ENCODE measurements around the gene FBXL4. TPM values are rescaled to one million over a fixed set of nuclear protein-coding genes. Genes with fewer than 3 reads are reported as not detected.

FBXL4 gene
- 30.0 TPM for total RNA-seq

DNA sequence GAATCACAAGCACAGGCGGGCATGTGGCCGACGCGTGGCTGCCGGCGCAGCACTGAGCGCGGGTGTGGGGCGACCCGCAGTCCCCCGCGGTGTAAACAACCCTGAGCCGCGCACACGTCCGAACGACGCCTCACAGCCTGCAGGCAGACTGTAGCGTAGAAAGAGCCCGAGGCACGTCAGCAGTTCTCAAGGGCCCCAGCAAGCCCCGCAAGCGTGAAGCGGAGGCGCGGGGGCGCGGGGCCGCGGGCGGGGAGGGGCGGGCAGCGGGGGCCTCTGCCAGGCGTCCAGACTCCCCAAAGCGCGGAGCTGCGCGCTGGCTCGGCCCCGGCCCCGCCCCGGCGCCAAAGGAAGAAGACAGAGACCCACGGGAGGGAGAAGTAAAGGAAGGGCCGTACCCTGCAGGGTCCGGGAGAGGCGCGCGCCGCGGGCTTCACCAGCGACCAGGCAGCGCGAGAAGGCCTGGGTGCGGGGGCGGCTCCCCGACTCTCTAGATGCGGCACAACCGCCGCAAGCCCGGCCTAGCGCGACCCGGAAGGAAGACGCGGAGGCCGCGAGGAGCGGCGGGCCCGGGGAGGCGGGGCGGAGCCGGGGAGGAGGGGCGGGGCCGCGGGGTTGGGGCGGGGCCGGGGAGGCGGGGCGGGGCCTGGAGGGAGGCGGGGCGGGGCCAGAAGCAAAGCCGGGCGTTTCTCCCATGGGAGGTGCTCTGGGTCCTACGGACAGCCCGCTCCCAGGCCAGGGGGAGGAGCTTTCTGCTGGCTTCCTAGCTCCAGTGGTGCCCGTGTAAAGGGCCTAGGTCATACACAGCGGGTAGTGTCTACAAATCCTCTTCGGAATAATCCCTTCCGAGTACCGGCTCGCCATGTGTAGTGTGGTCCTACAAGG, at the start of gene FBXL4:
Gene FBXL4 (minus strand): TSS at position 536 of the 882 bp plus-strand sequence. CDS start 20,958 bp downstream, outside the sequence.

DNA sequence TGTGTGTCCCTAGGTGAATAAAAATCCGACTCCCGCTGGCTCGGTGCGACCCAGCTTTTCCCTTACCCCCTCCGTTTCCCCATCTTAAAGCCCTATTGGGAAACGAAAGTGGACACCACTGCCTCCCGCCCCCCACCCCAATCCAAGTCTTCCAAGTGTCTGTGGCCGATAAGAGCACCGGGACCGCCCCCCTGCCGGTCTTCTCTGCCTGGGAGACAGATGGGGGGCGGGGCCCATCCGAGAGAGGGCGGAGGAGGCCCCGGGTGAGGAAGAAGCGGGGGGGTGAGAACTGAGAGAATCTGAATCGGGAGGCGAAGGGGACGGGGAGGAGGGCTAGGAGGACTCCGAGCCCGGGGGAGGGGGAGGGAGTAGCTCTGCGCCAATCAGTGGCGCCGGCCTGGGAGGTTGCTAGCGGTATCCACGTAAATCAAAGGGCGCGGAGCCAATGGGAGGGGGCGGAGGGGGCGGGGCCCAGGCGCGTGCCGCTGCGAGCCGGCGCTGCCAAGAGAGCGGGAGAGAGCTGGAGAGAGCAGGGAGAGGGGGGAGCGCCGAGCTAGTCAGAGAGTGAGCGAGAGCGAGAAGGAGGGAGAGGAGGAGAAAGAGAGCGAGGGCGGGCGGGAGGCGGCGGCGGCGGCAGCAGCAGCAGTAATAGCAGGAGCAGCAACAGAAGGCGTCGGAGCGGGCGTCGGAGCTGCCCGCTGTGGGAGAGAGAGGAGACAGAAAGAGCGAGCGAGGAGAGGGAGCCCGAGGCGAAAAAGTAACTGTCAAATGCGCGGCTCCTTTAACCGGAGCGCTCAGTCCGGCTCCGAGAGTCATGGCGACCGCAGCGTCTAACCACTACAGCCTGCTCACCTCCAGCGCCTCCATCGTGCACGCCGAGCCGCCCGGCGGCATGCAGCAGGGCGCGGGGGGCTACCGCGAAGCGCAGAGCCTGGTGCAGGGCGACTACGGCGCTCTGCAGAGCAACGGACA, 113.4 kb downstream of the FBXL4 start, which contains the start of gene POU3F2:
Gene POU3F2 (plus strand): TSS at position 515 of the 972 bp plus-strand sequence. CDS start 300 bp downstream, at position 815.

Other genes starting within 250 kb of the FBXL4 start
- 46.4 TPM for gene POU3F2, start 113.4 kb downstream of the FBXL4 start, total RNA-seq